Activated effector memory CD4-positive, alpha-beta T cell treated with Interleukin-2 at 50 U/mL for 16 hours (primary cell): ENCODE data around the gene CLNK.

Experiments
- DNase-seq: peaks from one replicate; pipeline ENCODE4 v3.0.0-alpha.2; 2020

Gene CLNK

GRCh38 chr4:10684631-10685030 lies at the start of gene CLNK:
CLNK (minus strand) TSS chr4:10684768; CDS start chr4:10667869, 16,899 bp downstream.
- no peak for DNase-seq

GRCh38 chr4:10733481-10734062 lies 49.0 kb upstream of the CLNK start:
- DNase-seq = no peak

DNA sequence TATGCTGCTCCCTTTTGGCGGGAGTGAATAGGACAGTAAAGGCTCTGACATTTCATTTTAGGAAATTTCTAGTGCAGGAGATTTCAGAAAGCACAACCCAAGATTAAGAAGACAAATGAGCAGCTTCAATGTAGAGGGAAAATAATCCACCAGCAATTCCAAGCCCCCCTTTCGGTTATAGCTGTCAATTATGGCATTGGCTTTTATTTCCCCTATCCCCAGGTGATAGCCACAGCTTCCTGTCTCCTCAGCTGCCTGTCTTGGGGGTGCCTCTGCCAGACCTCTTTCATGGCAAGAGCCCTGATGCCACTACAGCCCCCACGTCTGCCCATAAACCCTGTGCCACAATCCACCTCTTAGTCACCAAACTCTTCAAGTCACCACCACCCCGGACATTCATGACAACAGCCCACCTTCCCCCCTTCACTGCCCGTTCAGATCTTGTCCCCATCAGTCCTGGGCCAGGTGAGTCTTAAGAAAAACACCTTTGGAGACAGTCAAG lies 48.4 kb upstream of the CLNK start:
- DNase-seq = no peak

GRCh38 chr4:10732235-10732913 lies 47.8 kb upstream of the CLNK start:
- DNase-seq = no peak

GRCh38 chr4:10731690-10732089 lies 47.1 kb upstream of the CLNK start:
- DNase-seq = no peak

- no peak for DNase-seq
Observed at GRCh38 chr4:10731162-10731561, 46.6 kb upstream of the CLNK start.

GRCh38 chr4:10730590-10730989 lies 46.0 kb upstream of the CLNK start:
- no peak for DNase-seq

GRCh38 chr4:10730019-10730418 lies 45.5 kb upstream of the CLNK start:
- no peak for DNase-seq

GRCh38 chr4:10729366-10729765 lies 44.8 kb upstream of the CLNK start:
- no peak for DNase-seq

DNA sequence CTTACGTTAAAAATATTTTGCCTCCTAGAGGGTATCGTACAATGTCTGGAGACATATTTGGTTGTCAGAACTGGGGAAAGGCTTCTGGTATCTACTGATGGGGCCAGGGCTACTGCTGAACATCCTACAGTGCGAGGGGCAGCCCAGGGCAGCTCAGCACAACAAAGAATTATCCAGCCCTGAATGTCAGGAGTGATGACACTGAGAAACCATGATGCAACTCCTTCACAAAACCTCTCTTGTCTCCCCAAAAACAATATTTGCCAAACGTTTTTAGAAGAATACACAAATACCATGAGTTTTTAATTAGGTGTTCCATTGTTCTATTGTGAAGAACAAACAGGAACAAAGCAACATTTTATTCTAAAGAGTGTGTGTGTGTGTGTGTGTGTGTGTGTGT lies 43.4 kb upstream of the CLNK start:
- no peak for DNase-seq

GRCh38 chr4:10727140-10727880 lies 42.7 kb upstream of the CLNK start:
- DNase-seq = no peak

DNA sequence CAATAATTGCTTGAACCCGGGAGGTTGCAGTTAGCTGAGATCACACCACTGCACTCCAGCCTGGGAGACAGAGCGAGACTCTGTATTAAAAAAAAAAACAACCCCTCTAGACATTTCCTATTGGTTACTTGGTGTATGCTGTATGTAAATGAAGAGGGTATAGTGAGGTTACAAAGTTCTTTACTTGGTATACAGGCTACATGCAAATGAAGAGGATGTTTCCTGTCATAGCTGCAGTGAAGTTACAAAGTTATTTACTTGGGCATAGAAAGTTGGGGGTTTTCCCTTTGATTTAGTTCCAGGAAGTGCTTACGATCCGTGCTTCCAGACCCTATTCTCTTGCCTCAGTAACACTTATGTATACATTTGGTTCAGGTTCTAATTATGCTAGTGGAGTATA lies 38.4 kb upstream of the CLNK start:
- no peak for DNase-seq

- no peak for DNase-seq
Observed at GRCh38 chr4:10721616-10722015, 37.0 kb upstream of the CLNK start.

DNA sequence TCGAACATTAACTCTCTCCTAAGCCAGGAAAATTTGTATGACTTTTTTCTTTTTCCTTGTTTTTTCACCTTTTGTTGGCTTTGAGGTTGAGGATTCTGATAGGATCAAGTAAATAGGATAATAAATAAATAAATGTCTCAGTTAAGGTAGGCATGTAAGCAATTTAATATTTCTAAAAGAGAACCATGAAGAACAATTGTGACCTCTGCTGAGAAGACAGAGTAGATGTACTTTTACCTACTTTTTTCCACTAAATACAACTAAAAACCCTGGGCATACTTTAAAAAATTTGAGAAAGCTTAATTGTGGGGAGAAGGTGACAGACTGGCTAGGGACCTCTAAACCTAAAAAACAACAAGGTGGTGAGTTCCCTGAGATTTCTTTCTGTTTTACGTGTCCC lies 31.6 kb upstream of the CLNK start:
- DNase-seq = no peak

DNA sequence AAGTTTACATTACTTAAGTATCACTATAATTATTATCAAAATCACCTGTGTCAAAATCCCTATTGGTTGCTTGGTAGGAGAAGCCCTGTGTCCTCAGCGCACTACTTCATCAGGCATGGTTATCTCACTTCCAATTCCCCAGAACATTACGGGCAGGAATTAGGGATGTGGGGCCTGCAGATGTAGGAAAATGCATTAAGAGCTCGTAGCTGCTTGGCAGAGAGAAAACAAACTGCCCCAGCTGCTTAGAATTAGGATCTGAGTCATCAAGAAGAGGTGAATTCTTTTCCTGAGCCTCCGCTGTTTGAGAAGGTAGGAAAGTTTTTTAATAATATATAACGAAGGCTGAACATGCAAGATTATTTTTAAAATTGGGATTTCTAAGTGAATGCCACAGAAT lies 31.1 kb upstream of the CLNK start:
- no peak for DNase-seq

- no peak for DNase-seq
Observed at GRCh38 chr4:10715135-10715534, 30.6 kb upstream of the CLNK start.

- no peak for DNase-seq
Observed at GRCh38 chr4:10713591-10713990, 29.0 kb upstream of the CLNK start.

GRCh38 chr4:10706236-10706635 lies 21.7 kb upstream of the CLNK start:
- no peak for DNase-seq

GRCh38 chr4:10704430-10704810 lies 19.9 kb upstream of the CLNK start:
- DNase-seq = no peak

GRCh38 chr4:10703766-10704429 lies 19.3 kb upstream of the CLNK start:
- DNase-seq = no peak

GRCh38 chr4:10703156-10703555 lies 18.6 kb upstream of the CLNK start:
- DNase-seq = no peak

DNA sequence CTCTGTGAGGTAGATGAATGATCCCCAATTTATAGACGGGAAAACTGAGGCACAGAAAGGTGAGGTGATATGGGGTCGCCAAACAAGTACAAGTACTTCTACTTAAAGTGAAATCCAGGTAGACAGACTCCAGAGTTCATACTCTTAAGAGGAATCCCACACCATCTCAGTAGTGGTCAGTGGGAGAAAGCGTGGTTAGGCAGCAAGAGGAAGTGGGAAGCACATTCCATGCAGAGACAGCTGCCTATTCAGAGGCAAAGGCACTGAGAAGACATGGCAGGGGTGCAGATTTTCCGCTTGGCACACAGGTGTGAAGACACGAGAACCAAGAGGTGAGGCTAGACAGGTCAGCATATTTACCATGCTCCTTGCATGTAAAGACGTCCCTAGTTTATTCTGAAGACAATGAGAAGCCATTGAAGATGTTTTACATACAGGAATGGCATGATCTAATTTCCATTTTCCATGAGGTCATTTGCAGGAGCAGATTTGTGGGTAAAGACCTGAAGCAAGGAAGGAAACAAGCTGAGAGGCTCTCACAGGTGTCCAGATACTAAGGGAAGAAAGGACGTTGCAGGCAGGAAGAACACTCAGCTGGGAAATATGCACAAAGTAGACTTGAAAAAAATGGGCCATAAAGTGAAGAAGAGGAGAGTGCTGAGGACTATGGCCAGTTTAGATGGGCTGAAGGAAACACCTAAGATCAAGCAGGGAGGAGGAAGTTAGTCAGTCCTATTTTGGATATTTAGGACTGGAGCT lies 17.3 kb upstream of the CLNK start:
- DNase-seq = no peak

GRCh38 chr4:10701161-10701560 lies 16.6 kb upstream of the CLNK start:
- DNase-seq = no peak
